NCI-H1436 (cell line): Measurements from ENCODE around the gene BICRA.
A peak's percentile ranks its signal among the peaks of the same experiment; 100 is the strongest.

Source experiments
- DNase-seq: peaks from one replicate; lab custom pipeline; 2025; lab: John Stamatoyannopoulos, UW

BICRA gene

DNA sequence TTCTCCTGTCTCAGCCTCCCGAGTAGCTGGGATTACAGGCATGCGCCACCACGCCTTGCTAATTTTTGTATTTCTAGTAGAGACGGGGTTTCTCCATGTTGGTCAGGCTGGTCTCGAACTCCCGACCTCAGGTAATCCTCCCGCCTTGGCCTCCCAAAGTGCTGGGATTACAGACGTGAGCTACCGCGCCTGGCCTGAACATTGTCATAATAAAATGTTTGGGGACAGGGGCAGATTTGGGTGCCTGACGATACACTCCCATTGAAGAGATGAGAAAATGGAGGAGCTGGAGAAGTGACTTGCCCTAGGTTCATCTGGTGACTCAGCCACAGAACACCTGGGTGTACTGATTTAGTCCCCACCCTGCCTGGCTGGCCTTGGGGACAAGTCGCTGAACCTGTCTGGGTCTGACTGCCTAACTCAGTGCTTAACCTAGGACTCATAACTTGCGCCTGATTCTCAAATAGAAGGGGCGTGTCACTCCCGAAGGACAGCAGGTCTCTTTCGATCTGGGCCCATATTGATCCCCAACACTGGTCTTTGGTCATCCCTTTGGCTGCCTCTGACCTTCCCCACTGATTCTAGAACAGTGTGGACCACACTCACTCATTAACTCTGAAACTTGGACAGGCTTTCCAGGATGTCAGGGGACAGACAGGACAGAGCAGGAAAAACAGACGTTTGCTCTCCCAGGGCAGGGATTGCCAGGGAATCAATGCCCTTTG is 7.6 kb upstream of the BICRA start:
- DNase-seq, result no peak

DNA sequence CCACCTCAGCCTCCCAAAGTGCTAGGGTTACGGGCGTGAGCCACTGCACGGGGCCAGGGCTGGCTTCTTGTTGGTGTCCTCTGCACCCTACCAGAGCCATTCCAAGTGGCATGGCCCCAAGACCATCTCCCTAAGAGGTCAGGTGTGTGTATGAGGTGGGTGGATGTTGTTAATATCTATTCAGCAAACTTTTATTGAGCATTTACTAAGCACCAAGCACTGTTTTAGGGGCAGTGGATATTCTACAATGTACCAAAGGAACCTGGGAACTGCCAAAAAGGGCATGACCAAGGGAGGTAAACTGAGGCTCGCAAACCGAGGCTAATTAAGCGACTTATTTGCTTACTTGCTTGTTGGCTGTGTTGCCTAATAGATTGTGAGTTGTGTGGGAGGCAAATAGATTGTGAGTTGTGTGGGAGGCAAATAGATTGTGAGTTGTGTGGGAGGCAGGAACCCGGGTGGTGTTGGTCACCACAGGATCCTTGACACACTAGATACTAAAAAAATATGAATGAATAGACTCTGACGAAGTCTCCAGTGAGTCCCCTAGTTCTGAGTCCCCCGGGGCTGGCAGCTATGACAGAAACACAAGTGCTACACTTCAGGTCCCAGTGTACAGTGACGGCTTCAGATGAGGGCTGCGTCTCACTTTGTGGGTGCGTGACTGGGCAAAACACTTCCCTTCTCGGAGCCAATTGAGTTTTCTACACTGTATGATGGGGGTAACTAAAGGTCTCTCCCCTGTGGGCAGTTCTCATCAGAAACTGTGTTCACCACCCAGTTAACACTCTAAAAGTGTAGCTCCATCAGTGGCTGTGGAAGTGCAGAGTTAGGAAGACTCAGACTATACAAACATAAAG is 5.0 kb upstream of the BICRA start:
- peak; percentile 19 for DNase-seq

DNA sequence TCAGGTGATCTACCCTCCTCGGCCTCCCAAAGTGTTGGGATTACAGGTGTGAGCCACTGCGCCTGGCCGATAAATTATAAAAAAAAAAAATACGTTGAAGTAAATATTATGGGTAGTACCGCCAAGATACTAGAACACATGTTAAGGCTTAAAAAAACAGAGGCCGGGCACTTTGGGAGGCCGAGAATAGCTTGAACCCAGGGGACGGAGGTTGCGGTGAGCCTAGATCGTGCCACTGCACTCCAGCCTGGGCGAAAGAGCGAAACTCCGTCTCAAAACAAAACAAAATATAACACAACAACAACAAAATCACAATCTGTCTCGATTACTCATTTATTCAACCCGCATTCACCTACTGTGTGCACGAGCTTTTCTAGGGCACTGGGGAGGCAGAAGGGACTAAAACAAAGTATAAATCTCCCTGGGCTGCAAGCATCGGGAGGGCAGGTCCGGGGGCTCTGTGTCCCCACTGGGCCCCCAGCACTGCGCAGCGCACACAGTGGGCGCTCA is 1.3 kb upstream of the BICRA start:
- no peak for DNase-seq

DNA sequence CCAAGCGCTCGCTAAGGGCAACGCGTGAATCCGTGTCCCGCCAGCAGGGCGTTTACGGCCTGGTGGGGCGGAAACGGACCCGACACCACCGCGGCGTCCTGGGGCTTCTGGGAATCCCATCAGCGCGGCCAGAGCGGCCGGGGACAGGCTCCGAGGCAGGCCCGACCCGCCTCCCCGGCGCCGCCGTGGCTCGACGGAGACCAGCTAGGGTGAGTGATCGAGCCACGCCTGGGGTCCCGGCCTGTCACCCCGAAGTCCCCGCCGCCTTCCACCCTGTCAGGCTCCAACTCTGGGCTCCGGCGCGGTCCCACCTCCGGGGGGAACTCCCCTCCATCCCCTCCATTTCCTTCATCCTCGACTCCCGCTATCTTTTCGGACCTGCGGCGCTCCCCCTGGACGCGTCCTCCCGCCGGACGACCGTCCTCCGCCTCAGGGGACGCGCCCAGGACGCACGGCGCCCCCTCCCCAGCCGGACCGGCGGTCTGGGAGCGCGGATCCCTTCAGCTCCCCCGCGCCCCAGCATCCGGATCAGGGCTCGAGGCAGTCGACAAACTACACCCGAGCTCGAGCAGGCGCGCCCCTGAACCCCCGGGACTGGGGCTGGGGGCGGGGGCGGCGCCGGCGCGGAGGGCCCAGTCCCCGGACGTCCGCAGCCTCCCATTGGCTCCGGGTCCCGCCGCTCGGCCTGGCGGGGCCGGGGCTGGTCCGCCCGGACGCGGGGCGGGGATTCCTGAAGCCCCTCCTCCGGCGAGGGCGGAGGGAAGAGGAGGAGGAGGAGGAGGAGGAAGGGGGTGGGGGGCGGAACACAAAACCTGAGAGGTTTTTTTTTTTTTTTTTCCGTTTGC is 638 bp upstream of the BICRA start:
- DNase-seq, result peak; percentile 96

DNA sequence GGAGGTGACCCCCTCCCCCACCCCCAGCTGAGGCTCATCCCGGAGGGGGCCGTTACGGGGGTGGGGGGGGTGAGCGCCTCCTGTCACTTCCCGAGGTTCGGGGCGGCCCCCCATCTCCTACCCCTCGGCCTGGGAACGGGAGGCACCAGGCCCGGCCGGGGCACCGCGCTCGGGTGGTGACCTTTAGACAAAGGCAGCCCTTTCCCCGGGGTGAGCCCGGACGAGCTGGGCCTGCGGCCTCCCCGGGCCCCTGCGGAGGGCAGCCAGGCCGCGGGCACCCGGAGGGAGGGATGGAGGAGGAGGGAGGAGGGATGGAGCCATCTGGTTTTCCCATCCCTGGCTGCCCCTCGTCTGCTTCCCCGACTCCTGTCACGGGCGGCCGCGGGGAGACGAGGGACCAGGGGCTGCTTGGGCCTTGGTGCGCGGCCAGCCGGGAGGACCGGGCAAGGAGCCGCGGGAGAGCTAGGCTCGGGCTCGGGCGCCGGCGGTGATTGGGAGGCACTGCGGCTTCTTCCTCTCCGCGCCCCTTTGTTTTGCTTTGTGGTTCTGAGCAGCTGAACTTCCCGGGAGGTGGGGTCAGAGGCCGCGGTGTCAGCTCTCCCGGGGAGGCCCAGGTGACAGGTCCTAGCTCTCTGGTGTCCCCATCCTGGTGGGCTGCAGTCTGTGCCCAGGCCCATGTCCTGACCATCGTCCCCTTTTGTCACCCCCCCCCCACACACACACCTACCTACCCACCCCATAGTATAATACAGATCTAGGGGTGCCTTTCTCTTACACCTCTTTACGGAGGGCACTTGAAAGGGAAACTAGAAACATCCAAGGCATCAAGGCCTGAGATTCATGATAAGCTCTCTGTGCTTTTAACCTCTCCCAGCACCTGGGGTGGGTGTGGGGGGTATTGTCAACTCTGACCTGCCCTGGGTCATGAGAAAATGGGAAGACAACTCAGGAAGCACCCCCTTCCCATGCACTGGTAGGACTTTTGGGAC is 1.3 kb downstream of the BICRA start:
- DNase-seq, result no peak

DNA sequence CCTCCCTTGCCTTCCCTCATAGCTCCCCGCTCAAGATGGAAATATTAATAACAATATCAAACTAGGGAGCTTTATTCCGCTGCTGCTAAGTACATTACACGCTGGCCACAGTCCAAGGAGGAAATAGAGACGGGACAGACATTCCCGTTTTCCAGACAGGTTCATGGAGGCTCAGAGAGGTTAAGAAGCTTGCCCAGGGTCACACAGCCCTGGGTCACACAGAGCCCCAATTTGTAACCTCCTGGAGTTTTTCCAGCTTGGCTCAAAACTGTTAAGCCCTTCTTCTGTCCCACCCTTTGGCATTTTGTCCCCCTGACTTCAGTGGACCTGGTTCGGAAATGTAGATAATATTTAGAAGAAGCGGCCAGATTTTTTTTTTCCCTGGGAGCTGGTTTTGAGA is 2.0 kb downstream of the BICRA start:
- DNase-seq, result no peak

DNA sequence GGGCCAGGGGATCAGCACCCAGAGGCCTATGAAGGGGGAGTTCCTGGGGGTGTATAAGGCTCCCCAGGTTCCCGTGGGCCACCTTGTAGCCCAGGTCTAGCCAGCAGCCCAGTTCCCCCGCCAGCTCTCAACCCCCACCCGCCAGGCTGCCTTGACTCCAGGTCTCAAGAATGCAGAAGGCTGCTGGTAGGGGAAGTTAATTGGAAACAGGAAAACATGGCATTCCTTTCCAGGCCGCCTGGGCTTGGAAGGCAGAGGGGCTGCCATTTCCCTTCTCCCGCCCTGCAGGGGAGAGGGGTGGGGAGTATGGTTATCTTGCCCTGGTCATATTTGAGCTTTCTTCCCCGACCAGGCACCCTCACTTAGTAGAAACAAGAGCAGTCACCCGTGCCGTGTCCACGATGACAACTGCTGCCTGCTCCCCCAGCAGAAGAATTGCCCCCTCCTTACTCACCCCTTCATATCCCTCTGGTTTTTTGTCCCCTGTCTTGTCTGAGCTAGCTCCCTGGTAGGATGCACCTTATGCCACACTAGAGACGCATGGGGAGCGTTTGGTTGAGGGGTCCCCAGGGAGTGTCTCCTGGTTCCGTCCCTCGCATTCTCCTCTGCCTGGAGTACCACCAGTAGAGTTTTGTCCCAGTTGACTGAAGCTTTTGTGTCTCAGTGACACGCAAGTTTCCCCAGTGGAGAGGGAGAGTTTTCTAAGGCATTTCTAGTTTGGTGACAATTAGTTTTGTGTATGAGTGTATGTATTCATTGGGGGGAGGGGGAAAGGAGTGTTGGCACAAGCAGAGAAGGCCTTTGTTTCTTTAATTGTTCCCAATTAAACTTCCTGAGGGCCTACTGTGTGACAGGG is 4.5 kb downstream of the BICRA start:
- peak; percentile 40 for DNase-seq

DNA sequence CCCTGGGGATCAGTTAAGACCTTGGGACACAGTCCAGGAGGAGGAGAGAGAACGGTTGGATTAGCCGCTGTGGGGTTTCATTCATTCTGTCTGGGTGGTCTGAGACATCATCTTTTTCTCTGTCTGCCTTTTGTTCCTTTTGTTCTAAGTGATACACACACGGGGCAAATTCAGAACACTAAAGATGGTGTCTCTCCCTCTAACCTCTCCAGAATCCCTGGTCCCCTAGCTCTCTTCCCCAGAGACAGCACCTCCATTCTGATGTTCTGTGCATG is 5.0 kb downstream of the BICRA start:
- DNase-seq, result no peak

DNA sequence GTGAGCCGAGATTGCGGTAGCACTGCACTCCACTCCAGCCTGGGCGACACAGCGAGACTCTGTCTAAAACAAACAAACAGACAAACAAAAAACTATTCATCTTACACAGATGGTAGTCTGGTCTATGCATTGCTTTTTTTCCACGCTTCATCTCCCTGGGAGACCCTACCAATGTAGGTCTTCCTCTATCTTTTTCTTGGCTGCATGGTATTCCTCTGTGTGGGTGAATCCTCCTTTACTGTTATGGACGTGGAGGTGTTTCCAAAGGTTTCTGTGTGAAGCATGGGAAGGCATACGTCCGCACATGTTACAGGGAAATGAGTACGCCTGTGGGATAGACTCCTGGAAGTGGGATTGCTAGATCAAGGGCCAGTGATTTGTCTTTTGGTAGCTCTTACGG is 5.6 kb downstream of the BICRA start:
- no peak for DNase-seq

DNA sequence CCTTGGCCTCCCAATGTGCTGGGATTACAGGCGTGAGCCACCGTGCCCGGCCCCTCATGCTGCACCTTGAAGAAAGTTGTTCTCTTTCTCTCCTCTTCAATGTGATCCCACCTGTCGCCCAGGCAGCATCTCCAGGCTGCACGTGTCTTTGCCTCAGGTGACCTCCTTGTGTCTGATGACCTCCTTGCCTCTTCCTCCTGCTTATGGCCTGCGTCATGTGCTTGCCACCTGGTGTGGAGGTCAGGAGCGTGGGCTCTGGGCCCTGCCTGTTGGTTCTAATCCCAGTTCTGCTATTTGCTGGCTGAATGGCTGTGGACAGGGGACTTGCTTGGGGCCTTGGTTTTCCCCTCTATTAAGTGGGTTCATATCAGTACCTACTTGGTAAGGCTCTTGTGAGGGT is 6.3 kb downstream of the BICRA start:
- no peak for DNase-seq

DNA sequence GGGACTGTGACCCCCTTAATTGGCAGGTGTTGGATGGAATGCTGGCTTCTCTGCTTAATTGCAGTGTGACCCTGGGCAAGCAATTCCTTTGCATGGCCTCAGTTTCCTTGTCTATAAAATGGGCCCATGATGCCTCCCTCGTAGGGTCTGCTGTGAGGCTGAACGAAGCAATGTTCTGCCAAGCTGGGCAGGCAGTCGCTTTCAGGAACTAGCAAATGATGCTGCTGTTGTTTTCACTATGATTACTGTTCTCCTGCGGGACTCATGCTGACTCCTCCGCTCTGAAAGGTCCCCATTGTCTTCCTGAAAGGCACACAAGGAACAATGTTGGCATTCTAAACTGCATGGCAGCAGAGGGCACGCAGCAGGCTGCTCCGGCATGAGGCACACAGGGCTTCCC is 6.8 kb downstream of the BICRA start:
- no peak for DNase-seq

DNA sequence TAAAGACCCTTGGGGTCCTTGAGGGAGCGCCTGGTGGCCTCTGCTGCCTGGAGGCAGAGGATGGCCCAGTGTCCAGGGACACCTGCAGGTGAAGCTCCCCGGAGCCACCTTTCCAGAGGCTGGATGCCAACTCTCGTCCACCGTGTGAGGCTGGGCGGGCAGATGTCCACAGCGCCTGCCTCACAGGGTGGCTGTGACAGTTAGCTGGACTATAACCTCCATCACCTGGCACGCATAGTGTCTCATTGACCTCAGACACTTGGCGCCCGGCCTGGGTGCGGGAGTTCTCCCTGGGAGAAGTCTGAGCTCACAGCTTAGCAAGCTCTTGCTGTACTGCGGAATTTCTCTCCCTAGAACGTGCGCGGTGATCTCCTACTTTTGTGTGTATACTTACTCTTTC is 9.8 kb downstream of the BICRA start:
- no peak for DNase-seq

DNA sequence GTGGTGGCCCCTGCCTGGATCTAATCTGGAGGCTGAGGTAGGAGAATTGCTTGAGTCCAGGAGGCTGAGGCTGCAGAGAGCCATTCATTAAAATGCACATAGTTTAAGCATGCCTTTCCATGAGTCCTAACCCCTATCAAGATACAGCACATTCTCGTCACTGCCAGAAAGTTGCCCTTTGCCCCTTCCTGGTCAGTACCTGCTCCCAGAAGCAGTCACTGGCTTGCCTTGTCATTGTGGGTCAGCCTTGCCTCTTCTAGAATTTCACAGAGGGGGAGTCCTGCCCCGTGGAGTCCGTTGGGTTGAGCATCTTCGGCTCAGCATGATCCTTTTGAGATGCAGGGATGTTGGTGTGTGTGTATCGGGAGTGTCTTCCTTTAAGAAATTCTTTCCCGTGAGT is 10.8 kb downstream of the BICRA start:
- DNase-seq, result no peak

DNA sequence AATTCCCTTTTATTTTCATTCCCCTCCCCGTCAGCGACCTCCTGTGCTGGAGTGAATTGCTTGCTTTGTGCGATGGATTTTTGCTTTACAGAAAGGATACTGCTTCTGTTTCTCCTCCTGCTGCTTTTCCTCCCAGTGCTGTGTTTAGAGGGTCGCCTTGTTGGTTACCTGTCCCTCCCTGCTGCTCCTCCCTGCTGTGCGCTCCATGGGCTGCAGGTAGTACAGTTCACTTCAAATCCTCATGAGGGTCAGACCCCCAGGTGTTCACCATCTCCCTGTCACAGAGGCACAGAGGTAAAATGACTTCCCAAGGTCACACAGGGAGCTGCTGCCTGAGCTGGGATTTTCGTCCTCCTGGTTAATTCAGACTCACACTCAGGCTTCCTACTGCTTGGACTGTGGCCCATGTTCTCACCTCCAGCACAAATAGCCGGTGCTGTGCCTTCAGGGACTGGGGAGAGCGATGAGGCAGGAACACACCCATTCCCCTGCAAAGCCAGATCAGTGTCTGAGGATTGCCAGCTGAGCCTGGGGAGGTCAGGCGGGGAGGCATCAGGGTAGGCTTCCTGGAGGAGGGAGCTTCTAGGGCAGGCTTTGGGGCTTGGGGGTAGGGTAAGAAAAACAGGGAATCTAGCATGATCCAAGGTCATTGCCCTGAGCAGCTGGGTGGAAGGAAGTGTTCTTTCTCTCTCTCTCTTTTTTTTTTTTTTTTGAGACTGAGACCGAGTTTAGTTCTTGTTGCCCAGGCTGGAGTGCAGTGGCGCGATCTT is 14.4 kb downstream of the BICRA start:
- DNase-seq, result no peak

DNA sequence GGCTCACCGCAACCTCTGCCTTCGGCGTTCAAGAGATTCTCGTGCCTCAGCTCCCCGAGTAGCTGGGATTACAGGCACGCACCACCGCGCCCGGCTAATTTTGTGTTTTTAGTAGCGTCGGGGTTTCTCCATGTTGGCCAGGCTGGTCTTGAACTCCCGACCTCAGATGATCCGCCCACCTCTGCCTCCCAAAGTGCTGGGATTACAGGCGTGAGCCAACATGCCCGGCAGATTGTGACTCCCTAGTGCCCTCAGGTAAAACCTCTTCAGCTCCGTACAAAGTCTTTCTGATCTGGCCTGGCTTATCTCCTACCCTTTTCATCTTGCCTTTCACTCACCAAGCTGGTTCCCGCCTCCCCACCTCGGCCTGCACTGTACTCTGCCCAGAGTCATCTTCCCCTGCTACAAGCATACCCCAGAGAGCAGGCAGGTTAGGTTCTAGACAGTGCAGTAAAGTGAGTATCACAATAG is 15.0 kb downstream of the BICRA start:
- DNase-seq, result no peak

DNA sequence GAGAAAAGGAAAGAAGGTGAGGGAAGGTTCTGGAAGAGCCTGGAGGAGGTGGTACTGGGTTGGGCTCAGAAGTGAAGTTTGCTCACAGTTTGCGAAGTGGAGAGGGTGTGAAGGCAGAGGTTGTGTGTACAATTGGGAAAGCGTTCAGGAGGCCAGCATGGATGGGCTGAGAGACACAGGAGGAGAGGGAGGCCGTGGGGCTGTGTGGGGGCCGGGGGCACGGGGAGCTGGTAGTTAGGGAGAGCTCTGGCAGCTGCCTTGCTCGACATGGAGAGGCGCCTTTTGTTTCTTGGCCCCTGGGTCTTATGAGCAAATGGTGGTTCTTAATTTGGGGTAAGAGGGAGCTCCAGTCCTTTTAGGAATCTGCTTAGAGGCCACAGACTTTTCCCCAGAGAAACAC is 16.7 kb downstream of the BICRA start:
- no peak for DNase-seq

DNA sequence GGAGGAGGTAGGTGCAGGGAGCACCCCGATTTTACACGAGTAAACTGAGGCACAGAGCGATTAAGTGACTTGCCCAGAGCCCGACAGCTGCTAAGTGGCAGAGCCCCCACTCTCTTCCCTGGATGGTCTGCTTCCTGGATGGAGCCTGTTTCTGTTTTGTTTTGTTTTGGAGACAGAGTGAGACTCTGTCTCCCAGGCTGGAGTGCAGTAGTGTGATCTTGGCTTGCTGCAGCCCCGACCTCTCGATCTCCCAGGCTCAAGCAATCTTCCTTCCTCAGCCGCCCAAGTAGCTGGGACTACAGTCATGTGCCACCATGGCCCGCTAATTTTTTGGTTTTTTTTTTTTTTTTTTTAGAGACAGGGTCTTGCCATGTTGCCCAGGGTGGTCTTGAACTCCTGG is 17.3 kb downstream of the BICRA start:
- no peak for DNase-seq

DNA sequence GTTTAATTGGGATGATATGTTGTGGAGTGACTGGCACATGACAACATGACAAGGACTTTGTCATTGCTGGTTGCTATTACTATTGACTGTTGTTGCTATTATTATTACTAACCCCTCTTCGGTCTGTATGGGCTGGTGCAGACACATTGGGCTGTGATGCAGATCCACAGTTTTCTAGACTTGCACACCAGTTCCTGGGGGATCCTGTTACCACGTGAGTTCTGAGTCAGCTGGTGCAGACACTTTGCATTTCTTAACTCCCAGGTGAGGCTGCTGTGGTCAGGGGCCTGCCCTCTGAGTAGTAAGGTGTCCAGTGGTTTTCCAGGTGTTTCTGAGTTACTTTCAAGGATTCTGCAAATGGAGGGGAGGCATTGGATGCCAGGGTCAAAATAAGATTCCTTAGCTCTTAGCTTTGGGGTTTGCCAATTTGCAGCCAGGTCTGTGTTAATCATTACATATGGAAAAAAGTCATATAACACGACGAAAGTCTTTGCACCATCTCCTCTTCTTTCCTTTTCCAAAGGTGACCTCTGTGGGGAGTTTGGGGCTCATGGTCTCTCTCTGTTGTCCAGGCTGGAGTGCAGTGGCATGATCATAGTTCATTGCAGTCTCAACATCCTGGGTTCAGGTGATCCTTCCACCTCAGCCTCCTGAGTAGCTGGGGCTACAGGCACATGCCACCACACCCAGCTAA is 19.3 kb downstream of the BICRA start:
- DNase-seq, result no peak

DNA sequence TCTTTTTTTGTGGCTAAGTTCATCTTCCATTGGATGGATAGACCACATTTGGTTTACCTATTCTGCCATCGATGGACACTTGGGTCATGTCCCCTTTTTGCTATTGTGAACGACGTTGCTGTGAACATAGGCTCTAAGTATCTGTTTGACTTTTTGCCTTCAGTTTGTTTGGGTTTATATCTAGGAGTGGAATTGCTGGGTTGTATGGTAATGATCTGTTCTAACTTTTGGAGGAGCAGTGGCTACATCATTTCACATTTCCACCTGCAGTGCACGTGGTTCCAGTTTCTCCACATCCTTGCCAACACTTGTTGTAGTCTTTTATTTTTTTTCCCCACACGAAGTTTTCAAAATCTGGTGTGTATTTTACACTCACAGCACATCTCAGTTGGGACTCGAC is 21.7 kb downstream of the BICRA start:
- no peak for DNase-seq
